Nephron progenitor cell (in vitro differentiated cells): ENCODE measurements around the gene DCUN1D1.

Experiments used
- DNase-seq: peaks from one replicate; pipeline ENCODE4 v3.0.0; 2021
- H3K27ac Mint-ChIP-seq: 2 replicates; pipeline ENCODE4 v1.8.0; 2021; ENCODE audit warnings: mild to moderate bottlenecking, moderate library complexity, mixed read lengths
- H3K27me3 Mint-ChIP-seq: 2 replicates; pipeline ENCODE4 v1.8.0; 2021; ENCODE audit warnings: mild to moderate bottlenecking, low read depth, mixed read lengths; ENCODE audit not compliant: poor library complexity
- H3K36me3 Mint-ChIP-seq: 2 replicates; pipeline ENCODE4 v1.8.0; 2021; ENCODE audit warnings: low read depth, mixed read lengths
- H3K4me1 Mint-ChIP-seq: 2 replicates; pipeline ENCODE4 v1.8.0; 2021; ENCODE audit warnings: mixed read lengths
- H3K4me3 Mint-ChIP-seq: 2 replicates; pipeline ENCODE4 v1.8.0; 2021; ENCODE audit warnings: mild to moderate bottlenecking, moderate library complexity, mixed read lengths
- H3K9me3 Mint-ChIP-seq: 2 replicates; pipeline ENCODE4 v1.8.0; 2021; ENCODE audit warnings: mild to moderate bottlenecking, moderate library complexity, mixed read lengths
- TF ChIP-seq, protein P1 (sequence below): fragments of 200-600 bp; sonication (generic); IDR thresholded peaks from 2 replicates; pipeline ENCODE4 v1.5.0; 2021; ENCODE audit warnings: antibody characterized with exemption

Gene DCUN1D1

DNA sequence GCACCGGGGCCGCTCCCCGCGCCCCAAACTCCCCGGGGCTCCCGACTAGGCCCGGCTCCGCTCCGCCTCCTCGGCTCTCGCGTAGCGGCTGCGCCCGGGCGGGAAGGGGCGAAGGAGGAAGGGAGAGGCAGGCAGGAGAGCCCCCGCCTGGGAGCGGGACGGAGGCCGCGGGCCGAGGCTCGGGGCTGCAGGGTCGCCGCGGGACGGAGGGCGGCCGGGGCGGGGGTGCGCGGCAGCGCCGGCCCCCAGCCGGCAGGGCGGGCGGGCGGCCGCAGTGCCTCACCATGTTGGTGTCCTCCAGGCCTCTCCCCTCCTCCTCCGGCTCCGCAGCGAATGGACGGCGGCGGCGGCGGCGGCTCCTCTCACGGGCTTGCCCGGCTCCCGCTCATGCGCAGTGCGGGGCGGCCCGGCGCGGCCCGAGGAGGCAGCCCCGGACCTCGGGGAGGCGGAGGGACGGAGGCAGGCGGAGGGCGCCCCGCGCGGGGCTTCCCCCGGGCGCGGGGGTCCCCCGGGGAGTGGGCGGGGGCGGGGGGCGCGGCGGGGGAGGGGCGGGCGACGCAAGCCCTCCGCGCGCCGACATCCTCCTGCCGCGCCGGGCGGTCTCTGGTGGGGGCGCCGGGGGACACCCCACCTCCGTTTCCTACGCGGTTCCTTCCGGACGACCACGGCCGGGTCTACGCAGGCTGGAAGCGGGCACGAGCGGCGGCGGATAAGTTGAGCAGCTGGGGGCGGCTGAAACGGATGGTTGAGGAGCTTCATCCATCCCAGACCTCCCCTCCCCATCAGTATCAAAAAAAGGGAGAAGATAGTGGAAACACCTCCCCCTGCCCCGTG lies at the start of gene DCUN1D1:
Gene DCUN1D1, minus strand, starts transcription at position 335 of the 834 bp plus-strand sequence. Its CDS starts 49 bp downstream, at position 286.
- peak; percentile 96 for DNase-seq
- peak within 1 kb of the TSS; percentile 97 for H3K4me3 Mint-ChIP-seq
- TF ChIP-seq, protein P1, sequence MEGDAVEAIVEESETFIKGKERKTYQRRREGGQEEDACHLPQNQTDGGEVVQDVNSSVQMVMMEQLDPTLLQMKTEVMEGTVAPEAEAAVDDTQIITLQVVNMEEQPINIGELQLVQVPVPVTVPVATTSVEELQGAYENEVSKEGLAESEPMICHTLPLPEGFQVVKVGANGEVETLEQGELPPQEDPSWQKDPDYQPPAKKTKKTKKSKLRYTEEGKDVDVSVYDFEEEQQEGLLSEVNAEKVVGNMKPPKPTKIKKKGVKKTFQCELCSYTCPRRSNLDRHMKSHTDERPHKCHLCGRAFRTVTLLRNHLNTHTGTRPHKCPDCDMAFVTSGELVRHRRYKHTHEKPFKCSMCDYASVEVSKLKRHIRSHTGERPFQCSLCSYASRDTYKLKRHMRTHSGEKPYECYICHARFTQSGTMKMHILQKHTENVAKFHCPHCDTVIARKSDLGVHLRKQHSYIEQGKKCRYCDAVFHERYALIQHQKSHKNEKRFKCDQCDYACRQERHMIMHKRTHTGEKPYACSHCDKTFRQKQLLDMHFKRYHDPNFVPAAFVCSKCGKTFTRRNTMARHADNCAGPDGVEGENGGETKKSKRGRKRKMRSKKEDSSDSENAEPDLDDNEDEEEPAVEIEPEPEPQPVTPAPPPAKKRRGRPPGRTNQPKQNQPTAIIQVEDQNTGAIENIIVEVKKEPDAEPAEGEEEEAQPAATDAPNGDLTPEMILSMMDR, result no peak
- H3K27ac Mint-ChIP-seq, result peak within 1 kb of the TSS; percentile 74
- H3K36me3 Mint-ChIP-seq, result no peaks in the 10 kb centered on the region
- no peaks in the 10 kb centered on the region for H3K27me3 Mint-ChIP-seq
- no peaks in the 10 kb centered on the region for H3K9me3 Mint-ChIP-seq
- peaks cover 41% of the 10 kb centered on the region for H3K4me1 Mint-ChIP-seq

DNA sequence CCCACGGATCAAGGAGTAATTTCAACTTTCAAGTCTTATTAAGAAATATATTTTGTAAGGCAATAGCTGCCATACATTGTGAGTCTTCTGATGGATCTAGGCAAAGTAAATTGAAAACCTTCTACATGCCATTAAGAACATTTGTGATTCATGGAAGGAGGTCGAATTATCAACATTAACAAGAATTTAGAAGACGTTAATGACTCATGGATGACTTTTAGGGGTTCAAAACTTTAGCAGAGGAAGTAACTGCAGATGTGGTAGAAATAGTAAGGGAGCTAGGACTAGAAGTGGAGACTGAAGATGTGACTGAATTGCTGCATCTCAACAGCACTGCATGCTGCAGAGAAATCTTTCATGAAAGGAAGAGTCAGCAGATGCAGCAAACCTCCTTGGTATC lies 48.1 kb upstream of the DCUN1D1 start:
- TF ChIP-seq, protein P1, result no peak
- Mint-ChIP-seq H3K4me3 (no peak overlapping the region), H3K27me3 (peaks cover 2% of the 10 kb centered on the region), H3K36me3 (peaks cover 76% of the 10 kb centered on the region), H3K9me3 (peaks cover 27% of the 10 kb centered on the region), H3K4me1 (no peaks in the 10 kb centered on the region), H3K27ac (no peak overlapping the region)
- no peak for DNase-seq

DNA sequence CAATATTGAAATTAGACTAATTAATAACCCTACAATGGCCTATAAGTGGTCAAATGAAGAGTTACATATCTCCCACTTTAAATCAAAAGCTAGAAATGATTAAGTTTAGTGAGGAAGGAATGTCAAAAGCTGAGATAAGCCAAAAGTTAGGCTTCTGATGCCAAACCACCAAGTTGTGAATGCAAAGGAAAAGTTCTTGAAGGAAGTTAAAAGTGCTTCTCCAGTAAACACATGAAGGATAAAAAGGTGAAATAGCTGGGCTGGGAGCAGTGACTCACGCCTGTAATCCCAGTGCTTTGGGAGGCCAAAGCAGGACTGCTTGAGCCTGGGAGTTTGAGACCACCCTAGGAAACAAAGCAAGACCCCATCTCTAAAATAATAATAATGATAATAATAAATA lies 46.9 kb upstream of the DCUN1D1 start:
- Mint-ChIP-seq H3K4me1 (no peaks in the 10 kb centered on the region), H3K27ac (no peak overlapping the region), H3K36me3 (peaks cover 71% of the 10 kb centered on the region), H3K4me3 (no peak overlapping the region), H3K27me3 (peaks cover 2% of the 10 kb centered on the region), H3K9me3 (peaks cover 27% of the 10 kb centered on the region)
- no peak for DNase-seq
- TF ChIP-seq, protein P1, result no peak

DNA sequence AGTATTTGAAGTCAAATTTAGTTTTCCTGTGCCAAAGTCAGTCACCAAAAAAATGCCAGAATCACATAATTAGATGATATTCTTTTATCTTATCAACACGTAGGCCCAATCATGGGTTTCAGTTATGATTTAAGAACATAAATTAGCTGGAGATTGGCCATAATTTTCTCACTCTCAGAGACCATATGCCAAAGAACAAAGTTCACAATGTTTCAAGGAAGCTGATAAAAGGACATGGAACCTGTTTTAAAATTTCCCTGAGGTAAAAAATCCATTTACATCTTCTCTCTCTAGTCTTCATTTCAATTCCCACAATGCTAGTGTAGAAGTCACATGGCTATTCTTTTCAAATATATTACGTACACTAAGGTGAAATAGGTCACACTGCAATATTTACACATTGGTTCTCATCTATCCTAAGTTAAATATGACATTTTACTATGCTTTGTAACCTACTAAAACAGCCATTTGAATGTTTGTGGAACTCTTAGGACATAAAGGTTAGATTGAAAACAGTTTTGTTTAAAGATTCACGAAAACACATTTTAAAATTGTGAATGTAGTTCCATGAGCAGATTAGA lies 42.7 kb upstream of the DCUN1D1 start:
- peaks cover 58% of the 10 kb centered on the region for H3K36me3 Mint-ChIP-seq
- H3K4me1 Mint-ChIP-seq, result no peaks in the 10 kb centered on the region
- no peaks in the 10 kb centered on the region for H3K27me3 Mint-ChIP-seq
- no peak overlapping the region for H3K27ac Mint-ChIP-seq
- H3K4me3 Mint-ChIP-seq, result no peak overlapping the region
- DNase-seq, result no peak
- H3K9me3 Mint-ChIP-seq, result peaks cover 5% of the 10 kb centered on the region
- TF ChIP-seq, protein P1, result no peak

DNA sequence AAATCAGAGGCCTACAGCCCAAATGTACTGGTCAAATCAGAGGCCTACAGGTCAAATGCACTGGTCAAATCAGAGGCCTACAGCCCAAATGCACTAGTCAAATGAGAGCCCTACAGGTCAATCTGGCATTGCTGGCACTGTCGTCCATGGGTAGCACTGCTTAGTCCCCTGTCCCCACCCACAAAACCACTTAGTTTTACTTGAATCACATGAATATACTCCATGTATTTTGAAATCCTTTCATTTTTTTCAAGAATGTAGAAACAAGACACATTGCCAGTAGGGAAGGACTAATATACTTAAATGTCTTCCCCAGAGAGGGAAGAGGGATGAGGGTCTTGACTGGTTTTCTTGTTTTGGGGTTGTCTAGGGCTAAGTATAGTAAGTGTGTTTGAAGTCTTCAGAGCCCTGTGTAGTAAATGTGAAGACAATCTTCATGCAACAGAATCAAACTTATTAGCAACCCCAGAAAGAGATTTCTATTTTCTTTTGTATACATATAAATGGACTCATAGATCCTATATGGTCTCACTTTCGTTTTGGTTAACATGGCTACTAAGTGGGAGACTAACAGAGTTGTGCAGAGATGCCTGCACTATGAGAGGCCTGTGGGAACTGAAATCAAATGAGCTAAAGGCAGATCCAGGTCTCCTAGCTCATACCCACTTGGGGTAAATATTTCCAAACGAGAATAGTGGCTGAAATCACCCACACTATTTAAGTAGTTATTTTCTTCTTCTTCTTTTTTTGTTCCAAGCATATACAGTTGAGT lies 38.3 kb upstream of the DCUN1D1 start:
- Mint-ChIP-seq H3K27me3 (no peaks in the 10 kb centered on the region), H3K4me1 (no peaks in the 10 kb centered on the region), H3K4me3 (no peak overlapping the region), H3K9me3 (no peaks in the 10 kb centered on the region), H3K36me3 (peaks cover 52% of the 10 kb centered on the region), H3K27ac (no peak overlapping the region)
- TF ChIP-seq, protein P1, result no peak
- no peak for DNase-seq
